HG02623 (cell line): ENCODE data around the gene UBASH3A.

Experiments used
- ATAC-seq: cut with Tn5 transposase; IDR thresholded peaks from one replicate; pipeline ENCODE4 v1.9.1; 2021; ENCODE audit warnings: moderate library complexity; ENCODE audit not compliant: unreplicated experiment

Gene UBASH3A

GRCh38 chr21:42403611-42404231, at the start of gene UBASH3A:
Gene UBASH3A (plus strand): TSS chr21:42403902. CDS start chr21:42403946, 44 bp downstream.
- ATAC-seq, result no peak

GRCh38 chr21:42356046-42356445, 47.7 kb upstream of the UBASH3A start:
- no peak for ATAC-seq

GRCh38 chr21:42356650-42357049, 47.1 kb upstream of the UBASH3A start:
- ATAC-seq, result no peak

GRCh38 chr21:42357307-42357706, 46.4 kb upstream of the UBASH3A start:
- ATAC-seq, result no peak

- ATAC-seq, result no peak
Observed at GRCh38 chr21:42358261-42358660, 45.4 kb upstream of the UBASH3A start.

- ATAC-seq, result no peak
Observed at GRCh38 chr21:42358937-42359336, 44.8 kb upstream of the UBASH3A start.

GRCh38 chr21:42360317-42360716, 43.4 kb upstream of the UBASH3A start:
- no peak for ATAC-seq

GRCh38 chr21:42361286-42361685, 42.4 kb upstream of the UBASH3A start:
- ATAC-seq, result no peak

- ATAC-seq, result no peak
Observed at GRCh38 chr21:42362198-42362597, 41.5 kb upstream of the UBASH3A start.

GRCh38 chr21:42362700-42363099, 41.0 kb upstream of the UBASH3A start:
- no peak for ATAC-seq

- no peak for ATAC-seq
Observed at GRCh38 chr21:42363312-42363711, 40.4 kb upstream of the UBASH3A start.

GRCh38 chr21:42364304-42364865, 39.3 kb upstream of the UBASH3A start:
- no peak for ATAC-seq

- no peak for ATAC-seq
Observed at GRCh38 chr21:42365770-42366169, 37.9 kb upstream of the UBASH3A start.

- ATAC-seq, result no peak
Observed at GRCh38 chr21:42366292-42367010, 37.3 kb upstream of the UBASH3A start, which contains the start of gene TFF1. Gene TFF1 (minus strand): TSS chr21:42366535. CDS start chr21:42366495, 40 bp downstream.

- no peak for ATAC-seq
Observed at GRCh38 chr21:42367367-42368165, 36.1 kb upstream of the UBASH3A start.

GRCh38 chr21:42369821-42370220, 33.9 kb upstream of the UBASH3A start:
- no peak for ATAC-seq

- ATAC-seq, result no peak
Observed at GRCh38 chr21:42370894-42371654, 32.6 kb upstream of the UBASH3A start.

GRCh38 chr21:42373196-42373907, 30.4 kb upstream of the UBASH3A start:
- ATAC-seq, result no peak

GRCh38 chr21:42373908-42374455, 29.7 kb upstream of the UBASH3A start:
- ATAC-seq, result no peak

GRCh38 chr21:42374457-42374856, 29.2 kb upstream of the UBASH3A start:
- ATAC-seq, result no peak
